HL-60 (cell line): ENCODE measurements around the gene GALNT7.

Experiments
- DNase-seq, 2 experiments: peaks; one replicate each; pipeline ENCODE4 v3.0.0-alpha.2; 2010 to 2020; ENCODE audit warnings: low read depth in 1 of 2, low spot score in 1 of 2
- H3K27ac ChIP-seq: fragments of 250-450 bp; sonication (Bioruptor Pico); replicated peaks from 2 replicates; pipeline ENCODE4 v1.5.1; 2020; ENCODE audit warnings: mild to moderate bottlenecking, moderate library complexity
- H3K27me3 ChIP-seq: fragments of 250-450 bp; sonication (Bioruptor Pico); 2 replicates; pipeline ENCODE4 v1.5.1; 2021; ENCODE audit warnings: mild to moderate bottlenecking, moderate library complexity; ENCODE audit not compliant: insufficient read depth, poor library complexity, severe bottlenecking
- H3K4me3 ChIP-seq: replicated peaks from 2 replicates; pipeline ENCODE4 v1.5.1; 2011; ENCODE audit warnings: mild to moderate bottlenecking, control low read depth, low read length; ENCODE audit not compliant: insufficient read depth
- GABPA ChIP-seq: IDR thresholded peaks from 2 replicates; pipeline ENCODE4 v1.6.1; 2012; ENCODE audit warnings: low read depth
- POLR2AphosphoS5 ChIP-seq: IDR thresholded peaks from 2 replicates; pipeline ENCODE4 v1.6.1; 2012; ENCODE audit warnings: low read depth
- SPI1 ChIP-seq: IDR thresholded peaks from 2 replicates; pipeline ENCODE4 v1.6.1; 2012; ENCODE audit warnings: low read depth, mild to moderate bottlenecking, borderline replicate concordance
- TF ChIP-seq, protein P1 (sequence below): IDR thresholded peaks from one replicate; pipeline ENCODE4 v1.5.1; 2011; ENCODE audit warnings: low read length, control low read depth, inconsistent platforms; ENCODE audit not compliant: insufficient read depth
- TF ChIP-seq, protein P2 (sequence below): IDR thresholded peaks from 2 replicates; pipeline ENCODE4 v1.6.1; 2012; ENCODE audit warnings: low read depth; ENCODE audit not compliant: insufficient replicate concordance

Gene GALNT7

DNA sequence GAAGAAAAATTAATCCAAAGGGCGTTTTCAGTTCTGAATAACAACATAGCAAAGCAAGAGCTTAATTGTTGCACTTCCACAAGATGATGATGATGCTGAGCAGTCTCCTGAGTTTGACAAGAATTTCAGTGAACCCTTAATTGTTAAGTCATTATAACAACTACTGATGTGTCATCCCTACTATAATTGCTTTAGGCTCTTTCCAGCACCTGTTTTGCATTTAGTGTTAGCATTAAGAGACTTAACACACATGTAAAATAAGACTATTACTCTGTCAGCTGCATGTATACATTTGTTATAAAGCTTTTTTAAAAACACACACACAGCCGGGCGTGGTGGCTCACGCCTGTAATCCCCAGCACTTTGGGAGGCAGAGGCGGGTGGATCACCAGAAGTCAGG lies 37.9 kb upstream of the GALNT7 start:
- H3K27me3 ChIP-seq: no peaks in the 10 kb centered on the region
- no peak overlapping the region for H3K4me3 ChIP-seq
- no peak for TF ChIP-seq GABPA
- TF ChIP-seq, protein P1, sequence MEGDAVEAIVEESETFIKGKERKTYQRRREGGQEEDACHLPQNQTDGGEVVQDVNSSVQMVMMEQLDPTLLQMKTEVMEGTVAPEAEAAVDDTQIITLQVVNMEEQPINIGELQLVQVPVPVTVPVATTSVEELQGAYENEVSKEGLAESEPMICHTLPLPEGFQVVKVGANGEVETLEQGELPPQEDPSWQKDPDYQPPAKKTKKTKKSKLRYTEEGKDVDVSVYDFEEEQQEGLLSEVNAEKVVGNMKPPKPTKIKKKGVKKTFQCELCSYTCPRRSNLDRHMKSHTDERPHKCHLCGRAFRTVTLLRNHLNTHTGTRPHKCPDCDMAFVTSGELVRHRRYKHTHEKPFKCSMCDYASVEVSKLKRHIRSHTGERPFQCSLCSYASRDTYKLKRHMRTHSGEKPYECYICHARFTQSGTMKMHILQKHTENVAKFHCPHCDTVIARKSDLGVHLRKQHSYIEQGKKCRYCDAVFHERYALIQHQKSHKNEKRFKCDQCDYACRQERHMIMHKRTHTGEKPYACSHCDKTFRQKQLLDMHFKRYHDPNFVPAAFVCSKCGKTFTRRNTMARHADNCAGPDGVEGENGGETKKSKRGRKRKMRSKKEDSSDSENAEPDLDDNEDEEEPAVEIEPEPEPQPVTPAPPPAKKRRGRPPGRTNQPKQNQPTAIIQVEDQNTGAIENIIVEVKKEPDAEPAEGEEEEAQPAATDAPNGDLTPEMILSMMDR: no peak
- no peak for DNase-seq
- H3K27ac ChIP-seq: no peak overlapping the region

DNA sequence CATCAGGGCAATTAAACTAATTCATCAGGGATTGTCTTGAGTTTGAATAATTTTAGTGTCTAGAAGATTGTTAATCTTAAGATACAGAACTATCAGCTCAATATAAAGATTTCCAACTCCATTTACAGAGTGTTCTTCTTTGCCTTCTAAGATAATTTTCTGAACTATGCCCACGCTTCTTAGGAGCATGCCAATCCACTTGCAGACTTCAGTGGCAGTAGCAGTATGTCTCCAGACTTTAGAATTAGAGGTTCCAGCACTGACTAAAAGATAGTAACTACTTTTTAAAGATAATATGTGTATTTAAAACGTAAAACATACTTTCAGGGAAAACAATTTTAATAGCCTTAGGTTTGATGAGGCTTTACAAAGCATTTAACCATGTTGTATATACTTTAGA lies 34.2 kb upstream of the GALNT7 start:
- TF ChIP-seq, protein P2, sequence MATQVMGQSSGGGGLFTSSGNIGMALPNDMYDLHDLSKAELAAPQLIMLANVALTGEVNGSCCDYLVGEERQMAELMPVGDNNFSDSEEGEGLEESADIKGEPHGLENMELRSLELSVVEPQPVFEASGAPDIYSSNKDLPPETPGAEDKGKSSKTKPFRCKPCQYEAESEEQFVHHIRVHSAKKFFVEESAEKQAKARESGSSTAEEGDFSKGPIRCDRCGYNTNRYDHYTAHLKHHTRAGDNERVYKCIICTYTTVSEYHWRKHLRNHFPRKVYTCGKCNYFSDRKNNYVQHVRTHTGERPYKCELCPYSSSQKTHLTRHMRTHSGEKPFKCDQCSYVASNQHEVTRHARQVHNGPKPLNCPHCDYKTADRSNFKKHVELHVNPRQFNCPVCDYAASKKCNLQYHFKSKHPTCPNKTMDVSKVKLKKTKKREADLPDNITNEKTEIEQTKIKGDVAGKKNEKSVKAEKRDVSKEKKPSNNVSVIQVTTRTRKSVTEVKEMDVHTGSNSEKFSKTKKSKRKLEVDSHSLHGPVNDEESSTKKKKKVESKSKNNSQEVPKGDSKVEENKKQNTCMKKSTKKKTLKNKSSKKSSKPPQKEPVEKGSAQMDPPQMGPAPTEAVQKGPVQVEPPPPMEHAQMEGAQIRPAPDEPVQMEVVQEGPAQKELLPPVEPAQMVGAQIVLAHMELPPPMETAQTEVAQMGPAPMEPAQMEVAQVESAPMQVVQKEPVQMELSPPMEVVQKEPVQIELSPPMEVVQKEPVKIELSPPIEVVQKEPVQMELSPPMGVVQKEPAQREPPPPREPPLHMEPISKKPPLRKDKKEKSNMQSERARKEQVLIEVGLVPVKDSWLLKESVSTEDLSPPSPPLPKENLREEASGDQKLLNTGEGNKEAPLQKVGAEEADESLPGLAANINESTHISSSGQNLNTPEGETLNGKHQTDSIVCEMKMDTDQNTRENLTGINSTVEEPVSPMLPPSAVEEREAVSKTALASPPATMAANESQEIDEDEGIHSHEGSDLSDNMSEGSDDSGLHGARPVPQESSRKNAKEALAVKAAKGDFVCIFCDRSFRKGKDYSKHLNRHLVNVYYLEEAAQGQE: no peak
- TF ChIP-seq POLR2AphosphoS5 (no peak), SPI1 (no peak), GABPA (no peak)
- TF ChIP-seq, protein P1: no peak
- Histone ChIP-seq H3K27ac (no peak overlapping the region), H3K4me3 (no peak overlapping the region), H3K27me3 (no peaks in the 10 kb centered on the region)
- no peak for DNase-seq

DNA sequence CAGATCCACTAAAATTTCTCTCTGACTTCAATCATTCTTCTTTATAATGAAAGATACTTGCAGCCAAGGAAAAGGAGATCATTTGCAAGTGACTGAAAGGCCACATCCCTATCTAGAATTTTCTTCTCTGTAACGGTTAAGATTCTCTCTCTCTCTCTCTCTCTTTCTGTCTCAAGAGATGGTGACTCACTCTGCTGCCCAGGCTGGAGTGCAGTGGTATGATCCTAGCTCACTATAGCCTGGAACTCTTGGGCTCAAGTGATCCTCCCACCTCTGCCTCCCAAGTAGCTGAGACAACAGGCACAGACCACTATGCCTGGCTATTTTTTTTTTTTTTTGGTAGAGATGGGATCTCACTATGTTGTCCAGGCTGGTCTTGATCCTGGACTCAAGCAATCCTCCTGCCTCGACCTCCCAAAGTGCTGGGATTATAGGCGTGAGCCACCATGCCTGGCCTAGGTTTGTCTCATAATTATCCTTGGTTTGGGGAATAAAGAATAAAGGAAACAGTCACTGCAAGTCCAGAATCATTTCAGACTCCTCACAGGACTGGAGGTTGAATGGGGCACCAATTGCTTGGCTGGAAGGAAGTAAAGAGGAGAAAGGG lies 33.3 kb upstream of the GALNT7 start:
- DNase-seq: no peak

More for the DNA sequence above, 33.3 kb upstream of the GALNT7 start:
- no peak overlapping the region for H3K27ac ChIP-seq
- no peaks in the 10 kb centered on the region for H3K27me3 ChIP-seq
- TF ChIP-seq GABPA (no peak), POLR2AphosphoS5 (no peak), SPI1 (no peak)
- TF ChIP-seq, protein P1: no peak
- TF ChIP-seq, protein P2: no peak
- no peak overlapping the region for H3K4me3 ChIP-seq
